Neuronal stem cell (in vitro differentiated cells): ENCODE results near the gene TINAGL1.
"Not testable (repeated sequence)": the region's sequence is repeated elsewhere in the genome, so short reads cannot be mapped to it uniquely, and the experiment has no call there.

Source experiments
- DNase-seq: peaks from one replicate; pipeline ENCODE4 v3.0.0-alpha.2; 2013; ENCODE audit warnings: low spot score
- H2AFZ ChIP-seq: one replicate; pipeline ENCODE4 v1.6.1; 2013; ENCODE audit warnings: mild to moderate bottlenecking, low read length, inconsistent platforms
- H2AK5ac ChIP-seq: 2 replicates; pipeline ENCODE4 v1.6.1; 2013; ENCODE audit warnings: low read depth, mild to moderate bottlenecking, inconsistent platforms, low read length, moderate library complexity, mixed read lengths
- H2BK120ac ChIP-seq: 2 replicates; pipeline ENCODE4 v1.6.1; 2013; ENCODE audit warnings: low read depth, mild to moderate bottlenecking, inconsistent platforms, low read length, moderate library complexity, mixed read lengths
- H2BK12ac ChIP-seq: one replicate; pipeline ENCODE4 v1.6.1; 2013; ENCODE audit warnings: low read length, inconsistent platforms
- H2BK15ac ChIP-seq: 2 replicates; pipeline ENCODE4 v1.6.1; 2013; ENCODE audit warnings: mild to moderate bottlenecking, low read length, inconsistent platforms, mixed read lengths
- H2BK5ac ChIP-seq: one replicate; pipeline ENCODE4 v1.6.1; 2013; ENCODE audit warnings: inconsistent platforms, mild to moderate bottlenecking, low read length, moderate library complexity
- H3K14ac ChIP-seq: one replicate; pipeline ENCODE4 v1.6.1; 2013; ENCODE audit warnings: low read length, inconsistent platforms
- H3K18ac ChIP-seq: 2 replicates; pipeline ENCODE4 v1.6.1; 2013; ENCODE audit warnings: low read length, inconsistent platforms
- H3K23ac ChIP-seq: 2 replicates; pipeline ENCODE4 v1.6.1; 2013; ENCODE audit warnings: low read depth, mild to moderate bottlenecking, mixed read lengths, low read length, inconsistent platforms; ENCODE audit not compliant: poor library complexity
- H3K27ac ChIP-seq: replicated peaks from 3 replicates; pipeline ENCODE4 v1.5.1; 2013; ENCODE audit warnings: low read length, inconsistent platforms
- H3K27me3 ChIP-seq, 3 experiments: 2 replicates each; pipeline ENCODE4 v1.6.1; 2013; ENCODE audit warnings: low read length in 3 of 3, mild to moderate bottlenecking in 2 of 3, inconsistent platforms in 1 of 3, low read depth in 1 of 3, mixed read lengths in 1 of 3, moderate library complexity in 1 of 3; ENCODE audit not compliant: control insufficient read depth in 3 of 3, insufficient read depth in 3 of 3
- H3K36me3 ChIP-seq, 2 donors: replicated peaks in 1 of 2; 2 replicates each; pipeline ENCODE4 v1.6.1; 2013; ENCODE audit warnings: low read length in 2 of 2; ENCODE audit not compliant: control insufficient read depth in 2 of 2, insufficient read depth in 2 of 2
- H3K4ac ChIP-seq: 2 replicates; pipeline ENCODE4 v1.6.1; 2013; ENCODE audit warnings: inconsistent platforms, mild to moderate bottlenecking, low read length, moderate library complexity
- H3K4me1 ChIP-seq, 2 donors: 1 replicate in 1 of 2; 2 replicates in 1 of 2; pipeline ENCODE4 v1.6.1; 2013; ENCODE audit warnings: low read length in 2 of 2, low read depth in 1 of 2; ENCODE audit not compliant: control insufficient read depth in 2 of 2, insufficient read depth in 1 of 2
- H3K4me2 ChIP-seq: one replicate; pipeline ENCODE4 v1.6.1; 2013; ENCODE audit warnings: mild to moderate bottlenecking, low read length, inconsistent platforms; ENCODE audit not compliant: insufficient read depth, poor library complexity, severe bottlenecking
- H3K4me3 ChIP-seq, 2 donors: 2 replicates each; pipeline ENCODE4 v1.5.1; 2013; ENCODE audit warnings: low read length in 2 of 2, mild to moderate bottlenecking in 2 of 2, inconsistent platforms in 1 of 2, moderate library complexity in 1 of 2
- H3K79me1 ChIP-seq: one replicate; pipeline ENCODE4 v1.6.1; 2013; ENCODE audit warnings: low read depth, mild to moderate bottlenecking, inconsistent platforms, low read length, moderate library complexity
- H3K9ac ChIP-seq: one replicate; pipeline ENCODE4 v1.6.1; 2013; ENCODE audit warnings: mild to moderate bottlenecking, low read depth, low read length, inconsistent platforms; ENCODE audit not compliant: poor library complexity
- H3K9me3 ChIP-seq, 2 donors: replicated peaks in 1 of 2; 2 replicates each; pipeline versions ENCODE3 to v1.6.1; 2013; ENCODE audit warnings: low read length in 2 of 2, mild to moderate bottlenecking in 2 of 2, inconsistent platforms in 1 of 2, low read depth in 1 of 2, mixed read lengths in 1 of 2, moderate library complexity in 1 of 2; ENCODE audit not compliant: control insufficient read depth in 2 of 2, insufficient read depth in 1 of 2
- H4K8ac ChIP-seq: one replicate; pipeline ENCODE4 v1.6.1; 2013; ENCODE audit warnings: low read depth, mild to moderate bottlenecking, inconsistent platforms, low read length, moderate library complexity
- H4K91ac ChIP-seq: one replicate; pipeline ENCODE4 v1.6.1; 2013; ENCODE audit warnings: low read length, low read depth, mild to moderate bottlenecking, inconsistent platforms; ENCODE audit not compliant: poor library complexity
- WGBS, 2 donors: extraction: QIAGEN DNeasy Blood & Tissue Kit; methylation state at CpG; one replicate each; pipeline ENCODE4 v1.1.7; 2013; ENCODE audit warnings: missing lambda C conversion rate in 2 of 2, mixed read lengths in 1 of 2; ENCODE audit not compliant: insufficient read length in 2 of 2, insufficient replicate concordance in 1 of 2; ENCODE audit errors: extremely low coverage in 2 of 2; 5-methylcytosine and 5-hydroxymethylcytosine counted together

The TINAGL1 gene

GRCh38 chr1:31587328-31587699, 11.0 kb downstream of the TINAGL1 start:
- not testable (repeated sequence) for H2BK5ac ChIP-seq, H3K4me3 ChIP-seq, H4K8ac ChIP-seq, H2BK15ac ChIP-seq, H2BK120ac ChIP-seq, H3K4me1 ChIP-seq, H3K27ac ChIP-seq, H3K9me3 ChIP-seq, H2AFZ ChIP-seq, H3K4ac ChIP-seq, H3K23ac ChIP-seq, H2BK12ac ChIP-seq, H3K4me2 ChIP-seq, H3K36me3 ChIP-seq, H3K9ac ChIP-seq, H3K79me1 ChIP-seq, H3K14ac ChIP-seq, H2AK5ac ChIP-seq, H3K18ac ChIP-seq, H4K91ac ChIP-seq, DNase-seq
- peaks cover 0 to 74% (median 19%) of the 10 kb centered on the region in 3 experiments for H3K27me3 ChIP-seq
- no CpG with 5 or more reads among the region's 5 CpGs for WGBS, 2 donors

- Histone ChIP-seq H3K27ac (no peak overlapping the region), H3K14ac (no peak overlapping the region), H3K79me1 (no peaks in the 10 kb centered on the region), H2BK12ac (no peak overlapping the region), H3K23ac (peak overlapping the region; percentile 25), H2BK120ac (no peak overlapping the region), H3K36me3 (no peaks in the 10 kb centered on the region), H2BK15ac (peak overlapping the region; percentile 25), H3K9ac (no peak overlapping the region), H4K91ac (no peak overlapping the region), H3K27me3 (peaks cover 0 to 74% (median 19%) of the 10 kb centered on the region in 3 experiments), H3K4ac (no peak overlapping the region), H3K18ac (peak overlapping the region; percentile 44), H3K4me3 (no peak overlapping the region), H2BK5ac (no peak overlapping the region), H2AFZ (no peak overlapping the region), H3K4me2 (no peak overlapping the region), H2AK5ac (peak overlapping the region; percentile 38), H3K4me1 (no peaks in the 10 kb centered on the region), H3K9me3 (no peaks in the 10 kb centered on the region), H4K8ac (no peak overlapping the region)
- WGBS, 2 donors = no CpG with 5 or more reads among the region's 14 CpGs
- peak; percentile 46 for DNase-seq
These were observed 11.6 kb downstream of the TINAGL1 start for GRCh38 chr1:31587720-31588423.

- DNase-seq = no peak
- Histone ChIP-seq H2BK5ac (no peak overlapping the region), H3K9me3 (no peaks in the 10 kb centered on the region), H3K36me3 (no peaks in the 10 kb centered on the region), H2BK12ac (no peak overlapping the region), H3K4me1 (no peaks in the 10 kb centered on the region), H3K27ac (no peak overlapping the region), H3K14ac (no peak overlapping the region), H2BK15ac (peak overlapping the region; percentile 25), H4K8ac (no peak overlapping the region), H3K79me1 (no peaks in the 10 kb centered on the region), H4K91ac (no peak overlapping the region), H3K27me3 (peaks cover 0 to 73% (median 17%) of the 10 kb centered on the region in 3 experiments), H3K23ac (no peak overlapping the region), H3K4ac (no peak overlapping the region), H3K9ac (no peak overlapping the region), H3K4me2 (peak overlapping the region; percentile 31), H2BK120ac (no peak overlapping the region), H2AFZ (no peak overlapping the region), H3K18ac (peak overlapping the region; percentile 44), H3K4me3 (no peak overlapping the region), H2AK5ac (peak overlapping the region; percentile 38)
- no CpG with 5 or more reads among the region's 62 CpGs for WGBS, 2 donors
These were observed 12.6 kb downstream of the TINAGL1 start for GRCh38 chr1:31588751-31589515.

- Histone ChIP-seq H4K91ac (no peak overlapping the region), H3K9ac (no peak overlapping the region), H4K8ac (no peak overlapping the region), H3K79me1 (no peaks in the 10 kb centered on the region), H2AK5ac (no peak overlapping the region), H3K4me3 (no peak overlapping the region), H2BK5ac (no peak overlapping the region), H3K4me2 (no peak overlapping the region), H2BK15ac (no peak overlapping the region), H3K4ac (no peak overlapping the region), H2AFZ (no peak overlapping the region), H3K27me3 (peaks cover 0 to 61% (median 17%) of the 10 kb centered on the region in 3 experiments), H3K27ac (no peak overlapping the region), H3K4me1 (no peaks in the 10 kb centered on the region), H3K9me3 (no peaks in the 10 kb centered on the region), H2BK12ac (no peak overlapping the region), H2BK120ac (no peak overlapping the region), H3K36me3 (no peaks in the 10 kb centered on the region), H3K18ac (no peak overlapping the region), H3K14ac (no peak overlapping the region), H3K23ac (no peak overlapping the region)
- no CpG with 5 or more reads among the region's 11 CpGs for WGBS, 2 donors
- DNase-seq = no peak
These were observed 15.2 kb downstream of the TINAGL1 start for GRCh38 chr1:31591425-31592093.
